Measurements from ENCODE around the gene FBXO31. TPM values are rescaled to one million over a fixed set of nuclear protein-coding genes. Genes with fewer than 3 reads are reported as not detected.

FBXO31 gene
- total RNA-seq, 1 experiment from 2014 or later: 53.9 TPM

DNA sequence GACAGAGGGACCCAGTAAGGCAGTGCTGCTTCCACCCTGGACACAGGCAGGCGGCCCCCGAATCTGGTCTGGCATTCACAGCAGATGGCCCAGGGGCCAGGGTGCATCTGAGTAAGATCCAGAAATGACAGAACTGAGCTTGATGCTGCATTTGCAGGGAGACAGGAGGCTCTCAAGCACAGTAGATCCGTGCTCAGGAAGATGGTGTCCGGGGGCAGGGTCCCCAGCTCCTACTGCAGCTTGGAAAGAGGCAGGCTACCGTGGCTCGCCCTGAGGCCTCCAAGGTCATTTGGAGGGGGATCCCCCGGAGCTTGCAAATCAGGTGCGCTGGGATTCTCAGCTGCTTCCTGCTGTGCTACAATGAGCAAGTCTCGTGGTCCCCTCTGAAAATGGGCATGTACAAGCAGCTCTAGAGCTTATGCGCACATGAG is 68.6 kb downstream of the FBXO31 start:
- TF ChIP-seq, protein P1, sequence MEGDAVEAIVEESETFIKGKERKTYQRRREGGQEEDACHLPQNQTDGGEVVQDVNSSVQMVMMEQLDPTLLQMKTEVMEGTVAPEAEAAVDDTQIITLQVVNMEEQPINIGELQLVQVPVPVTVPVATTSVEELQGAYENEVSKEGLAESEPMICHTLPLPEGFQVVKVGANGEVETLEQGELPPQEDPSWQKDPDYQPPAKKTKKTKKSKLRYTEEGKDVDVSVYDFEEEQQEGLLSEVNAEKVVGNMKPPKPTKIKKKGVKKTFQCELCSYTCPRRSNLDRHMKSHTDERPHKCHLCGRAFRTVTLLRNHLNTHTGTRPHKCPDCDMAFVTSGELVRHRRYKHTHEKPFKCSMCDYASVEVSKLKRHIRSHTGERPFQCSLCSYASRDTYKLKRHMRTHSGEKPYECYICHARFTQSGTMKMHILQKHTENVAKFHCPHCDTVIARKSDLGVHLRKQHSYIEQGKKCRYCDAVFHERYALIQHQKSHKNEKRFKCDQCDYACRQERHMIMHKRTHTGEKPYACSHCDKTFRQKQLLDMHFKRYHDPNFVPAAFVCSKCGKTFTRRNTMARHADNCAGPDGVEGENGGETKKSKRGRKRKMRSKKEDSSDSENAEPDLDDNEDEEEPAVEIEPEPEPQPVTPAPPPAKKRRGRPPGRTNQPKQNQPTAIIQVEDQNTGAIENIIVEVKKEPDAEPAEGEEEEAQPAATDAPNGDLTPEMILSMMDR (IDR thresholded peaks at IDR 0.05; ENCODE audit: unreplicated experiment): no peak
- Mint-ChIP-seq H3K27me3 (ENCODE audit: insufficient read depth, unreplicated experiment) (no peaks in the 10 kb centered on the region), H3K27ac (ENCODE audit: low read depth, unreplicated experiment) (no peak overlapping the region), H3K9me3 (ENCODE audit: unreplicated experiment) (no peaks in the 10 kb centered on the region), H3K4me1 (ENCODE audit: insufficient read depth, unreplicated experiment) (peaks cover 6% of the 10 kb centered on the region), H3K36me3 (ENCODE audit: insufficient read depth, unreplicated experiment) (no peaks in the 10 kb centered on the region), H3K4me3 (ENCODE audit: unreplicated experiment) (no peak overlapping the region)
- DNase-seq (ENCODE audit: unreplicated experiment): no peak
- intact Hi-C loops (cut with micrococcal nuclease): no loop called here
- ChIA-PET CTCF (interaction anchor here (0.6 to 3.3 kb wide), 6 partner anchors 17 to 753 kb away, joined by 3 to 13 read pairs (median 4); no protein-coding TSS in a partner anchor), POLR2A (interaction anchor here (1.0 to 5.3 kb wide), 3 partner anchors 68 to 81 kb away, joined by 3 to 69 read pairs (median 3); partner anchors contain the start of gene FBXO31)
- BruUV-seq (replicated peaks): no TSS peak

DNA sequence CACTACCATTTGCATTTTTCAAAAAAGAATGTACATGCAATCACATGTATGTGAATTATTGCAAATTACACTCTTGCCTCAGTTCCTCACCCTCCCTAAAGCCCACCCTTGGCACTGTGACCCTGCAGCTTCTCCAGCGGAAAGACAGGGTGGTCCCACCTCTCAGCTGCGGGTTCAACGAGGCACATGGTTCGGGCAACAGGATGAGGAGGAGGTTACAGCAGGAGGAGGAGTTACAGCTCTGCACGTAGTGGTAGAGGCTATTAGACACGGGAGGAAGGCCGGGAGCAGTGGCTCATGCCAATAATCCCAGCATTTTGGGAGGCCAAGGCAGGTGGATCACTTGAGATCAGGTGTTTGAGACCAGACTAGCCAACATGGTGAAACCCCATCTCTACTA is 71.6 kb downstream of the FBXO31 start:
- DNase-seq (ENCODE audit: unreplicated experiment): no peak
- POLR2A ChIA-PET: no interaction called here
- TF ChIP-seq, protein P1 (IDR thresholded peaks at IDR 0.05; ENCODE audit: unreplicated experiment): no peak
- Mint-ChIP-seq H3K4me1 (ENCODE audit: insufficient read depth, unreplicated experiment) (no peaks in the 10 kb centered on the region), H3K27me3 (ENCODE audit: insufficient read depth, unreplicated experiment) (no peaks in the 10 kb centered on the region), H3K36me3 (ENCODE audit: insufficient read depth, unreplicated experiment) (no peaks in the 10 kb centered on the region), H3K4me3 (ENCODE audit: unreplicated experiment) (no peak overlapping the region), H3K27ac (ENCODE audit: low read depth, unreplicated experiment) (no peak overlapping the region), H3K9me3 (ENCODE audit: unreplicated experiment) (no peaks in the 10 kb centered on the region)
- no TSS peak for BruUV-seq (replicated peaks)
- CTCF ChIA-PET: interaction anchor here (0.6 to 1.0 kb wide), 2 partner anchors 14 to 1389 kb away, joined by 3 to 4 read pairs; no protein-coding TSS in a partner anchor
- intact Hi-C loops (cut with micrococcal nuclease): no loop called here

- intact Hi-C loops (cut with micrococcal nuclease): no loop called here
- no TSS peak for BruUV-seq (replicated peaks)
- no peaks in the 10 kb centered on the region for H3K4me1 Mint-ChIP-seq (ENCODE audit: insufficient read depth, unreplicated experiment)
- no peaks in the 10 kb centered on the region for H3K27me3 Mint-ChIP-seq (ENCODE audit: insufficient read depth, unreplicated experiment)
- TF ChIP-seq, protein P1 (IDR thresholded peaks at IDR 0.05; ENCODE audit: unreplicated experiment): no peak
- DNase-seq (ENCODE audit: unreplicated experiment): no peak
- POLR2A ChIA-PET: no interaction called here
- no peak overlapping the region for H3K4me3 Mint-ChIP-seq (ENCODE audit: unreplicated experiment)
- H3K27ac Mint-ChIP-seq (ENCODE audit: low read depth, unreplicated experiment): no peak overlapping the region
- no peaks in the 10 kb centered on the region for H3K9me3 Mint-ChIP-seq (ENCODE audit: unreplicated experiment)
- H3K36me3 Mint-ChIP-seq (ENCODE audit: insufficient read depth, unreplicated experiment): no peaks in the 10 kb centered on the region
- CTCF ChIA-PET: interaction anchor here (0.7 kb wide), 1 partner anchor 31 kb away, joined by 4 read pairs; no protein-coding TSS in a partner anchor
Observed at GRCh38 chr16:87311387-87311786, 72.2 kb downstream of the FBXO31 start.

- no TSS peak for BruUV-seq (replicated peaks)
- H3K9me3 Mint-ChIP-seq (ENCODE audit: unreplicated experiment): no peaks in the 10 kb centered on the region
Observed at GRCh38 chr16:87310610-87311009, 73.0 kb downstream of the FBXO31 start.

More at GRCh38 chr16:87310610-87311009, 73.0 kb downstream of the FBXO31 start:
- no peaks in the 10 kb centered on the region for H3K36me3 Mint-ChIP-seq (ENCODE audit: insufficient read depth, unreplicated experiment)
- CTCF ChIA-PET: interaction anchor here (0.8 kb wide), 1 partner anchor 86 kb away, joined by 3 read pairs; no protein-coding TSS in a partner anchor
- no peak for DNase-seq (ENCODE audit: unreplicated experiment)
- TF ChIP-seq, protein P1 (IDR thresholded peaks at IDR 0.05; ENCODE audit: unreplicated experiment): no peak
- H3K27ac Mint-ChIP-seq (ENCODE audit: low read depth, unreplicated experiment): no peak overlapping the region
- intact Hi-C loops (cut with micrococcal nuclease): no loop called here
- H3K4me3 Mint-ChIP-seq (ENCODE audit: unreplicated experiment): no peak overlapping the region
- H3K27me3 Mint-ChIP-seq (ENCODE audit: insufficient read depth, unreplicated experiment): no peaks in the 10 kb centered on the region
- H3K4me1 Mint-ChIP-seq (ENCODE audit: insufficient read depth, unreplicated experiment): no peaks in the 10 kb centered on the region
- POLR2A ChIA-PET: interaction anchor here (0.6 kb wide), 1 partner anchor 70 kb away, joined by 3 read pairs; no protein-coding TSS in a partner anchor
